Retina (tissue), 1 donor: ENCODE measurements around the gene RNF135.
"Not testable (repeated sequence)": the region's sequence is repeated elsewhere in the genome, so short reads cannot be mapped to it uniquely, and the experiment has no call there.

Experiments used
- DNase-seq: peaks from one replicate; pipeline ENCODE4 v3.0.0-alpha.2; 2016

The RNF135 gene

GRCh38 chr17:30970831-30971567, at the start of gene RNF135:
RNF135 (plus strand) TSS chr17:30971039; CDS start chr17:30971074, 35 bp downstream.
- peak; percentile 92 for DNase-seq

GRCh38 chr17:30921544-30922196, 49.2 kb upstream of the RNF135 start, which contains the start of gene ADAP2:
ADAP2 (plus strand) TSS chr17:30921945; CDS start chr17:30922015, 70 bp downstream.
- DNase-seq: peak; percentile 24

- peak; percentile 34 for DNase-seq
Measured at GRCh38 chr17:30922235-30923030, 48.4 kb upstream of the RNF135 start.

- DNase-seq: no peak
Measured at GRCh38 chr17:30924341-30924740, 46.5 kb upstream of the RNF135 start.

- DNase-seq: no peak
Measured at GRCh38 chr17:30926516-30926915, 44.3 kb upstream of the RNF135 start.

- DNase-seq: no peak
Measured at GRCh38 chr17:30927756-30928155, 43.1 kb upstream of the RNF135 start.

GRCh38 chr17:30928584-30928983, 42.3 kb upstream of the RNF135 start:
- no peak for DNase-seq

- no peak for DNase-seq
Measured at GRCh38 chr17:30929081-30929633, 41.7 kb upstream of the RNF135 start.

GRCh38 chr17:30929861-30930260, 41.0 kb upstream of the RNF135 start:
- DNase-seq: not testable (repeated sequence)

- no peak for DNase-seq
Measured at GRCh38 chr17:30930495-30930894, 40.3 kb upstream of the RNF135 start.

GRCh38 chr17:30931582-30931981, 39.3 kb upstream of the RNF135 start:
- not testable (repeated sequence) for DNase-seq

- no peak for DNase-seq
Measured at GRCh38 chr17:30933966-30934365, 36.9 kb upstream of the RNF135 start.

- no peak for DNase-seq
Measured at GRCh38 chr17:30939051-30939689, 31.7 kb upstream of the RNF135 start.

GRCh38 chr17:30942308-30943079, 28.3 kb upstream of the RNF135 start:
- no peak for DNase-seq

GRCh38 chr17:30947796-30948195, 23.0 kb upstream of the RNF135 start:
- DNase-seq: no peak

GRCh38 chr17:30950189-30950588, 20.6 kb upstream of the RNF135 start:
- DNase-seq: no peak

- DNase-seq: no peak
Measured at GRCh38 chr17:30950669-30951399, 20.0 kb upstream of the RNF135 start.

- no peak for DNase-seq
Measured at GRCh38 chr17:30952638-30953393, 18.0 kb upstream of the RNF135 start.

GRCh38 chr17:30954046-30954830, 16.6 kb upstream of the RNF135 start:
- DNase-seq: no peak
